MCF 10A (cell line): Measurements from ENCODE around the gene LINC01488. TPM values are rescaled to one million over a fixed set of nuclear protein-coding genes. Genes with fewer than 3 reads are reported as not detected.

Experiments
- BruUV-seq: library from RNA; stranded (reverse); fragments of 400-500 nt; replicated peaks from 2 replicates; lab custom pipeline; 2021; lab: Mats Ljungman, UMichigan
- CTCF ChIA-PET: fragments of 300-600 bp; sonication (Branson Sonifier 250); formaldehyde crosslinking; extraction: SDS; loops from one replicate; lab custom pipeline; 2021; ENCODE audit warnings: antibody characterized with exemption, inconsistent platforms; lab: Yijun Ruan, JAX
- POLR2A ChIA-PET: fragments of 300-600, 350-650 bp; sonication (Branson Sonifier 250); formaldehyde crosslinking; extraction: SDS; loops from one replicate; lab custom pipeline; 2020; ENCODE audit warnings: antibody characterized with exemption, inconsistent platforms; lab: Yijun Ruan, JAX
- DNase-seq: peaks from one replicate; pipeline ENCODE4 v3.0.0-alpha.2; 2018; ENCODE audit not compliant: unreplicated experiment
- H3K27ac Mint-ChIP-seq: one replicate; pipeline ENCODE4 v1.8.0; 2022; ENCODE audit warnings: mild to moderate bottlenecking, low read depth, mixed read lengths; ENCODE audit not compliant: unreplicated experiment
- H3K27me3 Mint-ChIP-seq: one replicate; pipeline ENCODE4 v1.8.0; 2022; ENCODE audit warnings: mixed read lengths; ENCODE audit not compliant: insufficient read depth, unreplicated experiment
- H3K36me3 Mint-ChIP-seq: one replicate; pipeline ENCODE4 v1.8.0; 2022; ENCODE audit warnings: mild to moderate bottlenecking, moderate library complexity, mixed read lengths; ENCODE audit not compliant: insufficient read depth, unreplicated experiment
- H3K4me1 Mint-ChIP-seq: one replicate; pipeline ENCODE4 v1.8.0; 2022; ENCODE audit warnings: mixed read lengths; ENCODE audit not compliant: insufficient read depth, unreplicated experiment
- H3K4me3 Mint-ChIP-seq: one replicate; pipeline ENCODE4 v1.8.0; 2022; ENCODE audit warnings: mild to moderate bottlenecking, moderate library complexity, mixed read lengths; ENCODE audit not compliant: unreplicated experiment
- H3K9me3 Mint-ChIP-seq: one replicate; pipeline ENCODE4 v1.8.0; 2022; ENCODE audit warnings: mixed read lengths; ENCODE audit not compliant: unreplicated experiment
- intact Hi-C: fragments of 100-400 bp; cut with micrococcal nuclease; formaldehyde crosslinking; loops from 2 replicates; pipeline ENCODE4 v1.14.1; 2022
- total RNA-seq: library from RNA; stranded (reverse); gene quantifications from 2 replicates; pipeline ENCODE4 v1.2.3, GENCODE V29; 2022
- TF ChIP-seq, protein P1 (sequence below): fragments of 200-600 bp; IDR thresholded peaks from one replicate; pipeline ENCODE4 v1.8.0; 2022; ENCODE audit warnings: antibody characterized with exemption, mild to moderate bottlenecking; ENCODE audit not compliant: unreplicated experiment

Gene LINC01488
- total RNA-seq, 1 experiment from 2014 or later: not detected

DNA sequence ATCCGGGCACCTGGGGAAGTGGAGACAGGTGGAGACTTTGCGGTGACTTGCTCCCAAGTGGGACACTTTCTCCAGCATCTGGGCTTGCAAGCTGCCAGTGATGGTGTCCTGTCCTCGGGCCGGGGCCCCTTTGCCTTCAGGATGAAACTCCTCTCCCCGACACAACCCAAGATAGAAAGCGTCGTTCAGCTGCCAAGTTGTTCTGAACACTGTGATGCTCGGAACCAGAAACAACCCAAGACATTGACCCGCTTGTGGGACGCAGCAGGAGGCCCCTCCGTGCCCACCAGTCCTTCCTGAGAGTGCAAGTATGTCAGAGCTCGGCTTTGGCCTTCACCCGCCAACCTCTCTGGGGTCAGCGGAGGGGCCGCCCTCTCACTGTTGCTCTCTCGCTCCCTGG is 31.3 kb downstream of the LINC01488 start:
- TF ChIP-seq, protein P1, sequence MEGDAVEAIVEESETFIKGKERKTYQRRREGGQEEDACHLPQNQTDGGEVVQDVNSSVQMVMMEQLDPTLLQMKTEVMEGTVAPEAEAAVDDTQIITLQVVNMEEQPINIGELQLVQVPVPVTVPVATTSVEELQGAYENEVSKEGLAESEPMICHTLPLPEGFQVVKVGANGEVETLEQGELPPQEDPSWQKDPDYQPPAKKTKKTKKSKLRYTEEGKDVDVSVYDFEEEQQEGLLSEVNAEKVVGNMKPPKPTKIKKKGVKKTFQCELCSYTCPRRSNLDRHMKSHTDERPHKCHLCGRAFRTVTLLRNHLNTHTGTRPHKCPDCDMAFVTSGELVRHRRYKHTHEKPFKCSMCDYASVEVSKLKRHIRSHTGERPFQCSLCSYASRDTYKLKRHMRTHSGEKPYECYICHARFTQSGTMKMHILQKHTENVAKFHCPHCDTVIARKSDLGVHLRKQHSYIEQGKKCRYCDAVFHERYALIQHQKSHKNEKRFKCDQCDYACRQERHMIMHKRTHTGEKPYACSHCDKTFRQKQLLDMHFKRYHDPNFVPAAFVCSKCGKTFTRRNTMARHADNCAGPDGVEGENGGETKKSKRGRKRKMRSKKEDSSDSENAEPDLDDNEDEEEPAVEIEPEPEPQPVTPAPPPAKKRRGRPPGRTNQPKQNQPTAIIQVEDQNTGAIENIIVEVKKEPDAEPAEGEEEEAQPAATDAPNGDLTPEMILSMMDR: no peak
- Mint-ChIP-seq H3K4me1 (peaks cover 11% of the 10 kb centered on the region), H3K27ac (no peak overlapping the region), H3K4me3 (no peak overlapping the region), H3K36me3 (no peaks in the 10 kb centered on the region), H3K27me3 (no peaks in the 10 kb centered on the region), H3K9me3 (no peaks in the 10 kb centered on the region)
- POLR2A ChIA-PET: no interaction called here
- intact Hi-C loops: no loop called here
- CTCF ChIA-PET: interaction anchor here (0.6 kb wide), 1 partner anchor 684 kb away, joined by 3 read pairs; no protein-coding TSS in a partner anchor
- no TSS peak for BruUV-seq
- DNase-seq: no peak

GRCh38 chr11:69513196-69513595 is 31.7 kb downstream of the LINC01488 start:
- DNase-seq: no peak
- ChIA-PET POLR2A (no interaction called here), CTCF (interaction anchor here (0.6 kb wide), 1 partner anchor 684 kb away, joined by 3 read pairs; no protein-coding TSS in a partner anchor)
- H3K36me3 Mint-ChIP-seq: no peaks in the 10 kb centered on the region
- no peak overlapping the region for H3K27ac Mint-ChIP-seq
- no peak overlapping the region for H3K4me3 Mint-ChIP-seq
- intact Hi-C loops: no loop called here
- TF ChIP-seq, protein P1: no peak
- peaks cover 2% of the 10 kb centered on the region for H3K9me3 Mint-ChIP-seq
- H3K27me3 Mint-ChIP-seq: no peaks in the 10 kb centered on the region
- BruUV-seq: no TSS peak
- peaks cover 11% of the 10 kb centered on the region for H3K4me1 Mint-ChIP-seq

DNA sequence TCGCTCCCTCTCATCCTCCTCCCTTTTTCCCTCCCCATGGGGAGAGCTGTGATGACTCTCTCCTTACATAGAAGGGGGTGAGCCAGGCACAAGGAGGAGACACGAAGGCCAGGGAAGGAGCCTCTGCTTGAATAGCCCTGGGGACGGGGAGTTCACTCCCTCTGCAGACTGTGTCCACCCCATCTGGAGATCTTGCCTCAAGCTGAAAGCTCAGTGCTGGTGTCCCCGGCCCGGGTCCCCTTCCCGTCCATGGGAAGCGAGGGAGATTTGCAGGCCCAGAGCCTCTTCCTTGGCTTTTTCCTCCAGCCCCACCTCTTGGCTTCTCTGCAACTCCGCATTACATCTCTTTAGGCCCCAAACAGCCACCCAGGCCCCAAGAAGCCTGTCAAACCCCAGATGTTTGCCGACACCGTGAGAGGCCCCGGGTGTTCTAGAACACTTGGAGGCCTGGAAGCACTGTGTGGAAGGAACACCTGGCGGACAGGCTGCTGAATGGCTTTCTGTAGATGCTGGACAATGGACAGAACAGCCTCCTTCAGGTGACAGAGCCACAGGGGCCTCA is 32.3 kb downstream of the LINC01488 start:
- ChIA-PET CTCF (interaction anchor here (0.6 kb wide), 1 partner anchor 683 kb away, joined by 3 read pairs; no protein-coding TSS in a partner anchor), POLR2A (no interaction called here)
- peaks cover 11% of the 10 kb centered on the region for H3K4me1 Mint-ChIP-seq
- TF ChIP-seq, protein P1: no peak
- H3K27ac Mint-ChIP-seq: no peak overlapping the region
- H3K36me3 Mint-ChIP-seq: no peaks in the 10 kb centered on the region
- H3K4me3 Mint-ChIP-seq: no peak overlapping the region
- peaks cover 8% of the 10 kb centered on the region for H3K9me3 Mint-ChIP-seq
- H3K27me3 Mint-ChIP-seq: no peaks in the 10 kb centered on the region
- no peak for DNase-seq
- intact Hi-C loops: no loop called here
- BruUV-seq: no TSS peak

DNA sequence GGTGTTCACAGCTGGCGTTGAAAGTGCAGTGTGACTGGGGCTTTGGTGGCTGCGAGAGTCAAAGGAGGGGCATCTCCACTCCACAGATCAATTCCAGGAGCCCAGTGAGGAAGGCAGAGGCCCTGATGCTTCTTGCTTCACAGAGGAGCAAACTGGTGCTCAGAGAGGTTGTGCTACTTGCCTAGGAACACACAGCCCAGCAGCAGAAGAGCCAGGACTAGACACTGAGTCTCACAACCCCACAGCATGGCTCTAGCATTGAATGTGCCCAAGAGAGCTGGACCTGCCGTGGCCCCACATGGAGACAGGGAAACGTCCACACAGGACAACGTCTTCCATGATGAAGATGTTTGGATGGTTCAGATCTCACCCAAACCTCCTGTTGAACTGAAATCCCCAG is 33.3 kb downstream of the LINC01488 start:
- no peaks in the 10 kb centered on the region for H3K36me3 Mint-ChIP-seq
- ChIA-PET CTCF (no interaction called here), POLR2A (no interaction called here)
- BruUV-seq: no TSS peak
- H3K27ac Mint-ChIP-seq: no peak overlapping the region
- H3K27me3 Mint-ChIP-seq: no peaks in the 10 kb centered on the region
- TF ChIP-seq, protein P1: no peak
- peaks cover 16% of the 10 kb centered on the region for H3K9me3 Mint-ChIP-seq
- H3K4me3 Mint-ChIP-seq: no peak overlapping the region
- intact Hi-C loops: no loop called here
- no peak for DNase-seq
- H3K4me1 Mint-ChIP-seq: peaks cover 6% of the 10 kb centered on the region
